HEK293 (cell line): ENCODE measurements around the gene HPCAL1.

Experiments used
- CTCF ChIA-PET: fragments of 350-600 bp; formaldehyde crosslinking; extraction: SDS; loops from one replicate; lab custom pipeline; 2021; ENCODE audit warnings: antibody characterized with exemption; lab: Yijun Ruan, JAX
- POLR2A ChIA-PET: fragments of 300-600 bp; formaldehyde crosslinking; extraction: SDS; loops from one replicate; lab custom pipeline; 2020; ENCODE audit warnings: antibody characterized with exemption, inconsistent platforms; lab: Yijun Ruan, JAX
- H3K27ac ChIP-seq: fragments of 200-500 bp; sonication (Bioruptor generic); 2 replicates; pipeline ENCODE4 v1.5.1; 2014; ENCODE audit warnings: low read depth, low read length, control low read depth, inconsistent platforms; ENCODE audit errors: extremely low read depth
- H3K36me3 ChIP-seq, 2 experiments: fragments of 200-500 bp in 1 of 2; sonication (Bioruptor generic) in 1 of 2; 1 replicate in 1 of 2; 2 replicates in 1 of 2; pipeline ENCODE4 v1.5.1; 2014 to 2017; ENCODE audit warnings: inconsistent platforms in 2 of 2, low read length in 2 of 2; ENCODE audit not compliant: control insufficient read depth in 2 of 2, insufficient read depth in 1 of 2
- H3K4me1 ChIP-seq: fragments of 200-500 bp; sonication (Bioruptor generic); 2 replicates; pipeline ENCODE4 v1.5.1; 2014; ENCODE audit warnings: mild to moderate bottlenecking, low read length, inconsistent platforms; ENCODE audit not compliant: control insufficient read depth, insufficient read depth
- H3K4me3 ChIP-seq: 2 replicates; pipeline ENCODE4 v1.5.1; 2011; ENCODE audit warnings: low read depth, mild to moderate bottlenecking, control low read depth, low read length, moderate library complexity
- H3K9me3 ChIP-seq: fragments of 200-500 bp; sonication (Bioruptor generic); 2 replicates; pipeline ENCODE4 v1.5.1; 2014; ENCODE audit warnings: low read depth, low read length, inconsistent platforms; ENCODE audit not compliant: control insufficient read depth, insufficient read depth
- EGR2 ChIP-seq: fragments of 450-650 bp; formaldehyde crosslinking; IDR thresholded peaks from 2 replicates; pipeline ENCODE4 v1.5.1; 2016; ENCODE audit warnings: low read depth, missing biosample characterization, missing genetic modification characterization
- GLI2 ChIP-seq: fragments of 450-650 bp; formaldehyde crosslinking; IDR thresholded peaks from 2 replicates; pipeline ENCODE4; 2017; ENCODE audit warnings: missing biosample characterization, missing genetic modification characterization, low read depth, borderline replicate concordance
- PRDM6 ChIP-seq: fragments of 450-650 bp; formaldehyde crosslinking; IDR thresholded peaks from 2 replicates; pipeline ENCODE4 v1.5.1; 2017; ENCODE audit warnings: missing biosample characterization, missing genetic modification characterization
- REPIN1 ChIP-seq: fragments of 450-650 bp; formaldehyde crosslinking; IDR thresholded peaks from 2 replicates; pipeline ENCODE4 v1.5.1; 2017; ENCODE audit warnings: missing biosample characterization, missing genetic modification characterization, low read depth
- YY1 ChIP-seq: fragments of 450-650 bp; formaldehyde crosslinking; IDR thresholded peaks from 2 replicates; pipeline ENCODE4 v1.5.1; 2018; ENCODE audit warnings: missing biosample characterization, missing genetic modification characterization
- ZBTB17 ChIP-seq: fragments of 450-650 bp; formaldehyde crosslinking; IDR thresholded peaks from 2 replicates; pipeline ENCODE4 v1.5.1; 2016; ENCODE audit warnings: missing biosample characterization, missing genetic modification characterization
- ZBTB8A ChIP-seq: fragments of 450-650 bp; formaldehyde crosslinking; IDR thresholded peaks from 2 replicates; pipeline ENCODE4 v1.5.1; 2016; ENCODE audit warnings: missing biosample characterization, missing genetic modification characterization
- ZFHX2 ChIP-seq: fragments of 450-650 bp; formaldehyde crosslinking; conservative IDR thresholded peaks from 2 replicates; pipeline ENCODE4 v1.5.1; 2016; ENCODE audit warnings: missing biosample characterization, missing genetic modification characterization
- ZNF223 ChIP-seq: fragments of 450-650 bp; formaldehyde crosslinking; IDR thresholded peaks from 2 replicates; pipeline ENCODE4 v1.5.1; 2016; ENCODE audit warnings: missing biosample characterization, missing genetic modification characterization
- ZNF292 ChIP-seq: fragments of 450-650 bp; formaldehyde crosslinking; IDR thresholded peaks from 2 replicates; pipeline ENCODE4 v1.5.1; 2016; ENCODE audit warnings: low read depth, missing biosample characterization, missing genetic modification characterization, borderline replicate concordance
- ZNF302 ChIP-seq: fragments of 450-650 bp; formaldehyde crosslinking; IDR thresholded peaks from 2 replicates; pipeline ENCODE4 v1.5.1; 2016; ENCODE audit warnings: missing biosample characterization, missing genetic modification characterization, low read depth
- ZNF350 ChIP-seq: fragments of 450-650 bp; formaldehyde crosslinking; IDR thresholded peaks from 2 replicates; pipeline ENCODE4 v1.5.0; 2017; ENCODE audit warnings: missing biosample characterization, mild to moderate bottlenecking, missing genetic modification characterization
- ZNF423 ChIP-seq: fragments of 450-650 bp; formaldehyde crosslinking; IDR thresholded peaks from 2 replicates; pipeline ENCODE4 v1.5.1; 2016; ENCODE audit warnings: missing biosample characterization, missing genetic modification characterization
- ZNF521 ChIP-seq: fragments of 450-650 bp; formaldehyde crosslinking; IDR thresholded peaks from 2 replicates; pipeline ENCODE4 v1.5.1; 2017; ENCODE audit warnings: missing biosample characterization, mild to moderate bottlenecking, missing genetic modification characterization
- ZNF529 ChIP-seq: fragments of 450-650 bp; formaldehyde crosslinking; IDR thresholded peaks from 2 replicates; pipeline ENCODE4 v1.5.1; 2017; ENCODE audit warnings: missing genetic modification characterization, missing biosample characterization; ENCODE audit not compliant: insufficient replicate concordance
- ZSCAN4 ChIP-seq: fragments of 450-650 bp; formaldehyde crosslinking; IDR thresholded peaks from 2 replicates; pipeline ENCODE4 v1.5.1; 2017; ENCODE audit warnings: missing biosample characterization, missing genetic modification characterization
- ZSCAN5A ChIP-seq: fragments of 450-650 bp; formaldehyde crosslinking; IDR thresholded peaks from 2 replicates; pipeline ENCODE4 v1.5.1; 2016; ENCODE audit warnings: missing biosample characterization, missing genetic modification characterization

HPCAL1 gene

GRCh38 chr2:10415640-10416039 lies 112.9 kb downstream of the HPCAL1 start:
- TF ChIP-seq ZNF292 (tag by site-specific recombination) (no peak), YY1 (no peak), REPIN1 (tag by site-specific recombination) (no peak), ZNF529 (tag by site-specific recombination) (no peak), GLI2 (tag by site-specific recombination) (no peak)
- CTCF ChIA-PET: interaction anchor here (2.0 kb wide), 1 partner anchor 19 kb away, joined by 14 read pairs; no protein-coding TSS in a partner anchor

GRCh38 chr2:10417551-10418335 lies 115.0 kb downstream of the HPCAL1 start:
- POLR2A ChIA-PET: no interaction called here
- TF ChIP-seq ZNF223 (tag by site-specific recombination) (no peak), ZBTB17 (tag by site-specific recombination) (no peak), EGR2 (tag by site-specific recombination) (peak; percentile 72; the same call in 1 of the 2 replicates), ZSCAN5A (tag by site-specific recombination) (no peak), ZNF350 (tag by site-specific recombination) (no peak), ZBTB8A (no peak), ZSCAN4 (tag by site-specific recombination) (no peak), ZNF423 (tag by site-specific recombination) (no peak), ZNF521 (tag by site-specific recombination) (no peak), ZFHX2 (tag by site-specific recombination) (0 out of 2 replicates have a peak, but pooled peaks have one; percentile 35)
- no peaks in the 10 kb centered on the region; a peak in 1 of 3 replicates for H3K36me3 ChIP-seq
- H3K9me3 ChIP-seq: no peaks in the 10 kb centered on the region
- CTCF ChIA-PET: interaction anchor here (0.6 to 3.3 kb wide), 7 partner anchors 9 to 620 kb away, joined by 3 to 16 read pairs (median 4); no protein-coding TSS in a partner anchor
- H3K27ac ChIP-seq: no peak overlapping the region
- H3K4me1 ChIP-seq: peaks cover 2% of the 10 kb centered on the region; the same call in 1 of the 2 replicates
- no peak overlapping the region for H3K4me3 ChIP-seq

More at GRCh38 chr2:10415640-10416039, 112.9 kb downstream of the HPCAL1 start:
- no peaks in the 10 kb centered on the region; a peak in 1 of 3 replicates for H3K36me3 ChIP-seq
- H3K27ac ChIP-seq: no peak overlapping the region
- no peaks in the 10 kb centered on the region for H3K9me3 ChIP-seq
- POLR2A ChIA-PET: no interaction called here
- no peak overlapping the region for H3K4me3 ChIP-seq
- peaks cover 2% of the 10 kb centered on the region; the same call in 1 of the 2 replicates for H3K4me1 ChIP-seq

- H3K4me3 ChIP-seq: no peak overlapping the region
- H3K36me3 ChIP-seq: peaks cover 0 to 4% of the 10 kb centered on the region in 2 experiments; a peak in 2 of 3 replicates
- H3K27ac ChIP-seq: no peak overlapping the region
- ChIA-PET POLR2A (no interaction called here), CTCF (interaction anchor here (2.1 to 3.3 kb wide), 2 partner anchors 11 to 15 kb away, joined by 9 to 16 read pairs; no protein-coding TSS in a partner anchor)
- H3K9me3 ChIP-seq: no peaks in the 10 kb centered on the region
- TF ChIP-seq PRDM6 (tag by site-specific recombination) (no peak), ZNF302 (tag by site-specific recombination) (no peak)
- peaks cover 2% of the 10 kb centered on the region; the same call in 1 of the 2 replicates for H3K4me1 ChIP-seq
Measured at GRCh38 chr2:10419553-10420257, 117.0 kb downstream of the HPCAL1 start.
